ENCODE results near the gene SCYL3. TPM values are rescaled to one million over a fixed set of nuclear protein-coding genes. Genes with fewer than 3 reads are reported as not detected.
"Not testable (repeated sequence)": the region's sequence is repeated elsewhere in the genome, so short reads cannot be mapped to it uniquely, and the experiment has no call there.

The SCYL3 gene
- total and polyA plus RNA-seq, 2 donors (not counting 1 experiment from before 2014, with no cell fraction given) = 7.2 to 11.7 TPM

- H2AFZ ChIP-seq (ENCODE audit: low read length) = no peak overlapping the region
Measured at GRCh38 chr1:169866577-169866976, 27.1 kb downstream of the SCYL3 start.

DNA sequence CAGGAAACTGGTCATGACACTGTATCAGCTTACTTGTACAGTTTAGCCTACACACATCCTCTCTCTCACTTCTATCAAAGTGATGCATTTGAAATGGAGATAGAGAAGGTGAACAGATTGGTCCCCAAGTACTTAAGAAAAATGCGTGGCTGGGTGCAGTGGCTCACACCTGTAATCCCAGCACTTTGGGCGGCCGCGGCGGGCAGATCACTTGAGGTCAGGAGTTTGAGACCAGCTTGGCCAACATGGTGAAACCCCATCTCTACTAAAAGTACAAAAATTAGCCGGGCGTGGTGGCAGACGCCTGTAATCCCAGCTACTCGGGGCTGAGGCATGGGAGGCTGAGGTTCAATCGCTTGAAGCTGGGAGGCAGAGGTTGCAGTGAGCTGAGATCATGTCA is 29.2 kb downstream of the SCYL3 start:
- not testable (repeated sequence) for H3K4me3 ChIP-seq (replicated peaks in 1 of 4; ENCODE audit: control extremely low read depth in 1 of 4, insufficient read depth in 1 of 4, low read depth in 3 of 4, low read length in 4 of 4); H3K9ac ChIP-seq (ENCODE audit: insufficient read depth, low read length); H2AFZ ChIP-seq (ENCODE audit: low read length); H3K27me3 ChIP-seq (ENCODE audit: control insufficient read depth, insufficient read depth, low read length); H3K4me2 ChIP-seq (ENCODE audit: extremely low read depth, insufficient read depth, low read length); H3K36me3 ChIP-seq (ENCODE audit: control insufficient read depth, insufficient read depth, low read length); H3K27ac ChIP-seq (ENCODE audit: insufficient read depth, low read length); H3K79me2 ChIP-seq (ENCODE audit: control insufficient read depth, insufficient read depth, low read length); H4K20me1 ChIP-seq (ENCODE audit: control insufficient read depth, extremely low read depth, insufficient read depth, low read length); DNase-seq (ENCODE audit: low read depth in 2 of 2); H3K9me3 ChIP-seq (ENCODE audit: control insufficient read depth, insufficient read depth, low read depth, low read length); H3K4me1 ChIP-seq (ENCODE audit: control insufficient read depth, extremely low read depth, insufficient read depth, low read length)

More at GRCh38 chr1:169866577-169866976, 27.1 kb downstream of the SCYL3 start:
- Histone ChIP-seq H4K20me1 (ENCODE audit: control insufficient read depth, extremely low read depth, insufficient read depth, low read length) (no peaks in the 10 kb centered on the region), H3K36me3 (ENCODE audit: control insufficient read depth, insufficient read depth, low read length) (peaks cover 12% of the 10 kb centered on the region), H3K9me3 (ENCODE audit: control insufficient read depth, insufficient read depth, low read depth, low read length) (no peaks in the 10 kb centered on the region), H3K27ac (ENCODE audit: insufficient read depth, low read length) (no peak overlapping the region), H3K4me3 (replicated peaks in 1 of 4; ENCODE audit: control extremely low read depth in 1 of 4, insufficient read depth in 1 of 4, low read depth in 3 of 4, low read length in 4 of 4) (no peak overlapping the region), H3K79me2 (ENCODE audit: control insufficient read depth, insufficient read depth, low read length) (no peaks in the 10 kb centered on the region), H3K4me2 (ENCODE audit: extremely low read depth, insufficient read depth, low read length) (no peak overlapping the region), H3K4me1 (ENCODE audit: control insufficient read depth, extremely low read depth, insufficient read depth, low read length) (peaks cover 2% of the 10 kb centered on the region), H3K27me3 (ENCODE audit: control insufficient read depth, insufficient read depth, low read length) (no peaks in the 10 kb centered on the region), H3K9ac (ENCODE audit: insufficient read depth, low read length) (no peak overlapping the region)
- no peak for TF ChIP-seq CTCF (conservative IDR thresholded peaks at IDR 0.05 in 1 of 2, IDR thresholded peaks at IDR 0.05 in 1 of 2; ENCODE audit: low read depth in 1 of 2, low read length in 2 of 2)
- TF ChIP-seq EZH2 (IDR thresholded peaks at IDR 0.05; ENCODE audit: low read length, missing control alignments) = no peak
- no peak for DNase-seq (ENCODE audit: low read depth in 2 of 2)

GRCh38 chr1:169860750-169861149 is 32.9 kb downstream of the SCYL3 start:
- TF ChIP-seq CTCF (conservative IDR thresholded peaks at IDR 0.05 in 1 of 2, IDR thresholded peaks at IDR 0.05 in 1 of 2; ENCODE audit: low read depth in 1 of 2, low read length in 2 of 2) (no peak), EZH2 (IDR thresholded peaks at IDR 0.05; ENCODE audit: low read length, missing control alignments) (no peak)
- Histone ChIP-seq H3K4me2 (ENCODE audit: extremely low read depth, insufficient read depth, low read length) (no peak overlapping the region), H3K79me2 (ENCODE audit: control insufficient read depth, insufficient read depth, low read length) (no peaks in the 10 kb centered on the region), H3K36me3 (ENCODE audit: control insufficient read depth, insufficient read depth, low read length) (peaks cover 6% of the 10 kb centered on the region), H3K27ac (ENCODE audit: insufficient read depth, low read length) (no peak overlapping the region), H3K4me3 (replicated peaks in 1 of 4; ENCODE audit: control extremely low read depth in 1 of 4, insufficient read depth in 1 of 4, low read depth in 3 of 4, low read length in 4 of 4) (no peak overlapping the region), H4K20me1 (ENCODE audit: control insufficient read depth, extremely low read depth, insufficient read depth, low read length) (no peaks in the 10 kb centered on the region), H3K27me3 (ENCODE audit: control insufficient read depth, insufficient read depth, low read length) (no peaks in the 10 kb centered on the region), H3K9me3 (ENCODE audit: control insufficient read depth, insufficient read depth, low read depth, low read length) (no peaks in the 10 kb centered on the region), H3K4me1 (ENCODE audit: control insufficient read depth, extremely low read depth, insufficient read depth, low read length) (no peaks in the 10 kb centered on the region), H2AFZ (ENCODE audit: low read length) (no peak overlapping the region), H3K9ac (ENCODE audit: insufficient read depth, low read length) (no peak overlapping the region)
- DNase-seq (ENCODE audit: low read depth in 2 of 2) = no peak
